ENCODE results near the gene NDRG3.

NDRG3 gene

DNA sequence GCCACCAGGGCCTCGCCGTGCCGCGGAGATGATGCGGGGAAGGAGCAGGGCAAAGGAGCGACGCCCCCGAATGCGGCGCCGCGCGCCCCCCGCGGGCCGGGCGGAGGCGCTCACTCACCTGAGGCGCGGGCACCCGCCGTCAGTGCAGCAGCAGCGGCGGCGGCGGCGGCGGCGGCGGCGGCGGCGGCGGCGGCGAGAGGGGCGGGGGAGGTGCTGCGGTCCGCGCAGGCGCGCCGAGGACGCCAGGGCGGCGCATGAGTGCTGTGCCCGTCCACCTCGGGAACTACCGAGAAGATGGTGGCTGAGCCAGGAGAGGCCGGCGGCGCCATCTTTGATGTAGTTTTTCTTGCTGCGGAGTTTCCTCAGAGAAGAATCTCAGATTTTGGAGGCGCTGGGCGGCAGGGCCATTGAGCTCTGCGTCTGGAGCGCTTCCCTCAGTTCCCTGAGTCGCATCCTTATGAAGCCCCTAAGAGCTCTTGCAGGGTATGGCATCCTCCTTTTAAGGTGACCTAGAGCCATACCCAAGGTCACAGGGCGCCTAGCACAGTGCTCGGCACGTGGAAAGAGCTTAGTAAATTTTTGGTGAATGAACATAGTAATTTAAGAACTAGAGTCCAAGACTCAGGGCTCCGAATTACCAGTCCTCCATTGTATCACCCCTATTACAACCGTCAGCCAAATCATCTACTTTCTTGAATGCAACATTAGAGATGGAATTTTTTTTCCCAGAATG is at the start of gene NDRG3:
TSS of gene NDRG3 (minus strand) at position 164 of the 733 bp plus-strand sequence. CDS start 24,355 bp downstream, outside the sequence.
- peak; percentile 95 for DNase-seq

GRCh38 chr20:36794116-36794474 is 48.2 kb upstream of the NDRG3 start:
- DNase-seq = no peak

GRCh38 chr20:36793294-36794115 is 47.6 kb upstream of the NDRG3 start:
- no peak for DNase-seq

DNA sequence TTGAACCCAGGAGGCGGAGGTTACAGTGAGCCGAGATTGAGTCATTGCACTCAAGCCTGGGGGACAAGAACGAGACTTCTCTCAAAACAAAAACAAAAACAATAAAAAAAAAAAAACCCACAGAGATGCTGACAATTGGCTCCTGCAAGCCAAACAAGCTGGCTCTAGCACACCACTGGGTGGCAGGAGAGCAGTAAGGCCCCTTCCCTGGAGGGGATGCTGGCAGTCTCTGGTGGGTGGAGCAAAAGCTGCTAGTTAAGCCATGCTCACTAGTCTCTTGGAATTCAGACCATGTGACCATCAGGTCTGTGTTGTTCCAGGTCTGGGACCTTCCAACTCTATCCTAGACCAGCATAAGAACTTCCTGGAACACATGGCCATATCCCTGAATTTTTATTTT is 46.5 kb upstream of the NDRG3 start:
- DNase-seq = peak; percentile 21

DNA sequence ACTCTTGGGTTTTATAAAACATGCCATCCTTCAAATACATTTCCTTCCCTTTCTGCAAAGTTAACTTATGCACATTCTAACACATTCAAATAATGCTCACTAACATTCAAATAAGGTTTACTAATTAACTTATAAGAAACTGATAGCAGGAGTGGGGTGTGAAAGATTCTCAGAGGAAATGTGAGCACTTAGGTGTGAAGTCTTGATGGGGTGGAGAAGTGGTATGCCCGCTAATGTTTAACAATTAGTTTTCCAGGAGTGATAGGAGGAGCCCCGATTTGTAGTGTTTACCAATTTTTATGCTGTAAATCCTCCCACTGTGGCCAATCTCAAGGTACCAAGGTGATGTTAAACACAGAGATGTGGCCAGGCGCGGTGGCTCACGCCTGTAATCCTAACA is 46.0 kb upstream of the NDRG3 start:
- DNase-seq = no peak

DNA sequence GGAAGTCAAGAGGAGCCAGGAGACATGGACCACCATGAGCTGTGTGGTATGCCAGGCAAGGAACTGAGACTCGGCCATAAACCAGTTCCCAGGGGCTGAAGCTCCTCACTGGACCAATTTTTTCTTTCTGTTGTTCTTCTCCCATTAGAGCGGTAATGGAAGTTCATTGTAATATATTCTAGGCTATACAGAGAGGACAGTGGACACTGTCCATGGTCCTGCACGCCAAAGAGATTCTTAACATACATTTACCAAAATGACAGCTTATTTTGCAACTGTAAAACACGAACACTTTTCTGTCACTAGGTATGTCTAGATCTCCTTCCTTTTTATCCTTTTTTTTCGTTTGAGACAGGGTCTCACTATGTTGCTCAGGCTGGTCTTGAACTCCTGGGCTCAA is 40.8 kb upstream of the NDRG3 start:
- DNase-seq = no peak

DNA sequence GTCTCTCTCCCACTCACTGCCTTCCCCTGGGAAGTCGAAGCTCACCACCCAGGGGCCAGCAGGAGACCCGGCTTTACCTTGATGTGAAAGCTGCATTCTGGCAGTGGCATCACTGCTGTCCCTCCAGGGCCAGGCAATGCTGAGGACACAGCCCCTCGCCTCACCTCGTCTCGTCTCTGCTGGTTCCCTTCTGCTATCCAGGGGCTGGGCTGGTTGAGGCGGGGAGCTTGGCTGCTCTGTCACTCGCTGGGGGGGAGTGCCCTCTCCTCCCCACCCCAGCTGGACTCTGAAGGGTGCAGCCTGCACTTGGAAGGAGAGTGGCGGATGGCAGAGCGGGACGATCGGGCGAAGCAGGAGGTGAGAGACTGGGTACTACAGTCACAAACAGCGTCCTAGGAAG is 40.4 kb upstream of the NDRG3 start:
- DNase-seq = no peak

GRCh38 chr20:36785308-36785707 is 39.4 kb upstream of the NDRG3 start:
- no peak for DNase-seq

GRCh38 chr20:36784900-36785299 is 39.0 kb upstream of the NDRG3 start:
- no peak for DNase-seq

GRCh38 chr20:36784116-36784515 is 38.2 kb upstream of the NDRG3 start:
- no peak for DNase-seq

DNA sequence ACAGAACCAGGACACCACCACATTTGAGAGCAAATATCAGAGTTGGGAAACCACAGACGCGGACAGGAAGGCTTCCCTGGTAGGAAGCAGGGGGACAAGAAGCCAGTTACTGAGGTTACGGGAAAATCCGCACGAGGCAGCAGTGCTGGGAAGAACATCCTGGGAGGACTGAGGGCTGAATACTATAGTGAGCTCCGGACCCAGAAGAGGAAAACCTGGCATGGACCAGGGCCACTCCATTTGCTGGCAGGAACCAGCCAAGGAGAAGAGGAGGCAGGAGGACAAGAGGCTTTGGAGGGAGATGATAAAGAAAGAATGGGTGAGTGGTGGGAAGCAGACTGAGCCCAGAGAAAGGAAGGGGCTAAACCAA is 33.8 kb upstream of the NDRG3 start:
- DNase-seq = no peak

- no peak for DNase-seq
Observed at GRCh38 chr20:36778831-36779655, 33.2 kb upstream of the NDRG3 start.

DNA sequence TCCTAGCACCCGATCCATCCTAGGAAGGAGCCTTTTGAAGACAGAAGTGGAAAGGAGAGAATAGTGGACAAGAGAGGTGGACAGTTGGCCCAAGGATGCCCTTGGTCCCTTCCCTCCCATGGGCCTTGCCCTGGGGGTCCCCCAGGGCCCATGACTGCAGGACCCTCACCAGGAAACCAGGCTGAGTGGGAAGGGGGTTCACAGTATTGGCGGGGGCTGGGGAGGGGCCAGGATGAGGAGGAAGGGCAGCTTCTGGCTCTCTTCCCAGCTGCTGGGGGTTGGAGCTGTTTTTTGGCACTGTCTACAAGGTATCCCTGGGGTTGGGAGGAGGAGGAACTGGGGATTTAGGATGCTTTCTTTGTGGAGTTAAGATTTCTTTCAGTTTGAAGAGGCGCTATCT is 31.7 kb upstream of the NDRG3 start:
- DNase-seq = no peak

GRCh38 chr20:36777167-36777566 is 31.3 kb upstream of the NDRG3 start:
- no peak for DNase-seq

DNA sequence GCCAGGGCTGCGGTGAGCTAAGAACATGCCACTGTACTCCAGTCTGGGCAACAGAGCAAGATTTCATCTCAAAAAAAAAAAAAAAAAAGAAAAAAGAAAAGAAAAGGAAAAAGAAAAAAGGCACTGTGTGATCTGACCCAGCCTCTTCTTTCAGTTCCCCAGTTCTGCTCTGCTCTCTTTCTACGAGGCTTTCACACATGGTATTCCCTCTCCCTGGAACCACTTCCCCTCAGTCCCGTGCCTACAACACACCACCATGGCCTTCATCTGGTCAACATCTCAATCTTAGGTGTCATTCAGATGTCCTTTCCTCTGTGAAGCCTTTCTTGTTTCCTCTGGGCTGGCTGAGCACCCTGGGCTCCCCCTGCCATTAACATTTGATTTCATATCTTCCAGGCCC is 29.9 kb upstream of the NDRG3 start:
- no peak for DNase-seq

- DNase-seq = no peak
Observed at GRCh38 chr20:36775196-36775595, 29.3 kb upstream of the NDRG3 start.

DNA sequence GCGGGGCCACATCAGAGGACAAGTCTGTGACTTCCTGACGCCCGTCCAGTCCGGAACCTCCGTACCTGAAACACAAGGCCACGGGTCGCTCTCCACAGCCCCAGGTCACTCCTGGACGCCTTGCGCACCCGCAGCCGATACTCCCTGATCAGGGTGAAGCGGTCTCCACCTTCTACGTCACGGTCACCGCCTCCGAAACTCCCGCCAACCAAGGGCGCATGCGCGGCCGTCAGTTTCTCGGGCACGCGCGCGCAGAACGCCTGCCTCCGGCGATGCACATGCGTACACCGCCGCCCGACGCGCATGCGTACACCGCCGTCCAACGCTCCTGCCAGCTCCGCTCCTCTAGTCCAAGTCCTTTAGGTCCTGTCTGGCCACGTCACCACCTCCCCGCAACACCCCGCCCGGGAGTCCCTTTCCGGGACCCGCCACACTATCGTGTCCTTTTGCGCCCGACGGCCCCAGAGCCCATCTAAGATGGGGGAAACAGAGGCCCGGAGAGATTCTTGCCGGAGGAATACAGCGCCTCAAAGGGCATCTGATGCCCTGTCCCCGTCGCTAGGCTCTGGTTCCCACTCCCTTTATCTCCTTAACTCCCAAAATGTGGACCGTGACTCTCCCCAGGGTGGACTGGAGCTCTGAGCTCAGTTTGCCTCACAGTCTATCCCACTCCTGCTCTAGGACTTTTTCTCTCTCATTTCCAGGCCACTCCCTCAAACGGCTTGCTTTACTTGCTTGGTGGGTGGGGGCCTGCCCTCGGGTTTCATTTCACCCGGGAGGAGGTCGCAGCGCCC is 27.9 kb upstream of the NDRG3 start, which contains the start of gene DSN1:
TSS of gene DSN1 (minus strand) at position 167 of the 794 bp plus-strand sequence. CDS start 2,305 bp downstream, outside the sequence.
- DNase-seq = peak; percentile 99

DNA sequence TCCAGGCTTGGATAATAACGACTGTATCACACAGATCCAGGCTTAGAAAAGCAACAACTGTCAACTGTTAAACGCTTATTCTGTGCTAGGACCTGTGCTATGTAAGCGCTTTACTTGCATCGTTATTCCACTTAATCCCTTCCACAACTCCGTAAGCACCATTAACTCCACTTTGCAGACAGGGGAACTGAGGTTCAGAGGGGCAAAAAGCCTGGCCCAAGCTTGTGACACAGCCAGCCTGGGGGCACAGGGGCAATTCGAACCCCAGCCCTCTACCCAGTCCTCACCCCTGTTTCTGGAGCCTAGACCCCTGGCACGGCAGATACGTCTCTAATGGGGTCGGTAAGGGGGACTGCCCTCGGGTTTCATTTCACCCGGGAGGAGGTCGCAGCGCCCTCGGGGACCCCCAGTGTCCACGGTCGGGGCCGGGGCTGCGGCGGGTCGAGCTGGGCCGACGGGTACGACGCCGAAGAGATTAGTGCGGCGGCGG is 27.3 kb upstream of the NDRG3 start:
- DNase-seq = no peak

GRCh38 chr20:36770680-36771079 is 24.8 kb upstream of the NDRG3 start:
- DNase-seq = no peak

- no peak for DNase-seq
Observed at GRCh38 chr20:36768768-36769430, 23.0 kb upstream of the NDRG3 start.

DNA sequence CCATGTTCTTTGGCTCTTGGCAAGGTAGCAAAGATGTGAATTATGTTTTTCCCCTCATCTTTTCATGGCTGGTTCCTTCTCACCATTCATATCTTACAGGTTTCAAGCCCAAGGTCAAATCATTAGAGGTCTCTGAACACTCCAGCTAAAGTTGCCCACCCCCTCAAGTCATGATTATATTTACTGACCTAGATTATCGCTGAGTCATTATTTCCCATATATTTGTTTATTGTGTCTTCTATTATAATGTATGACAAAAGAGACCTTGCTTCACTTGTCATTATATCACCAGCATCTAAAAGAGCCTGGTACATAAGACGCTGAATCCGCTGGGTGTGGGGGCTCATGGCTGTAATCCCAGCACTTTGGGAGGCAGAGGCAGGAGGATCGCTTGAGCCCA is 15.2 kb upstream of the NDRG3 start:
- no peak for DNase-seq

DNA sequence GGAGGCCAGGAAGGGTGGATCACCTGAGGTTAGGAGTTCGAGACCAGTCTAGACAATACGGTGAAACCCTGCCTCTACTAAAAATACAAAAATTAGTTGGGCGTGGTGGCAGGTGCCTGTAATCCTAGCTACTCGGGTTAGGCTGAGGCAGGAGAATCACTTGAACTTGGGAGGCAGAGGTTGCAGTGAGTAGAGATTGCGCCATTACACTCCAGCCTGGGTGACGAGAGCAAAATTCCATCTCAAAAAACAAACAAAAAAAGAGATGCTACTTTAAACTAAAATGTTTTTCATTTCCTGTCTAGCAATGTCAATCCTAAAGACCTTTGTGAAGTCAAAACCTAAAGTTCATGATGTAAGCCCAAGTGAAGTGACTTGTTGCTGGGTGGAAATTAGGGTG is 14.8 kb upstream of the NDRG3 start:
- DNase-seq = no peak

Data from activated CD4-positive, alpha-beta T cell treated with anti-CD3 and anti-CD28 coated beads, Interleukin-2, Interleukin-6, amounts not matched to agents 100 ng/mL and 50 ng/mL, durations not matched to agents 16 hours and 8 hours (primary cell).